Measurements from ENCODE around the gene INF2. TPM values are rescaled to one million over a fixed set of nuclear protein-coding genes. Genes with fewer than 3 reads are reported as not detected.
A peak's percentile ranks its signal among the peaks of the same experiment; 100 is the strongest.

INF2 gene
- total and polyA plus RNA-seq, 9 of the 15 experiments (the other 6 are each of a cell fraction or from before 2014, with no cell fraction given): 0.56 to 31.3 (median 7.8) TPM

GRCh38 chr14:104708606-104709268, 19.3 kb downstream of the INF2 start (continued):
- TF ChIP-seq RAD21 (CRISPR knock-in tag; conservative IDR thresholded peaks at IDR 0.05 in 1 of 2, IDR thresholded peaks at IDR 0.05 in 1 of 2) (peak; percentile 61 to 86), MAZ (CRISPR knock-in tag; conservative IDR thresholded peaks at IDR 0.05 in 1 of 2, IDR thresholded peaks at IDR 0.05 in 1 of 2) (peak in 1 of 2 experiments; percentile 66; a peak in 2 of 4 replicates), MYC (IDR thresholded peaks at IDR 0.05; ENCODE audit: low read depth, low read length) (0 out of 2 replicates have a peak, but pooled peaks have one; percentile 13), MYC (CRISPR knock-in tag; IDR thresholded peaks at IDR 0.05; ENCODE audit: borderline replicate concordance, low read depth) (no peak), CTCF (IDR thresholded peaks at IDR 0.05 in 2 of 3, conservative IDR thresholded peaks at IDR 0.05 in 1 of 3; ENCODE audit: insufficient read depth in 2 of 3, low read depth in 1 of 3, low read length in 3 of 3) (peak; percentile 87 to 88 (median 88)), SRSF1 (IDR thresholded peaks at IDR 0.05; ENCODE audit: low read depth, low read length) (no peak), TFAP4 (CRISPR knock-in tag; IDR thresholded peaks at IDR 0.05; ENCODE audit: borderline replicate concordance) (peak; percentile 53; the same call in 1 of the 2 replicates)
- TF ChIP-seq, protein P1, sequence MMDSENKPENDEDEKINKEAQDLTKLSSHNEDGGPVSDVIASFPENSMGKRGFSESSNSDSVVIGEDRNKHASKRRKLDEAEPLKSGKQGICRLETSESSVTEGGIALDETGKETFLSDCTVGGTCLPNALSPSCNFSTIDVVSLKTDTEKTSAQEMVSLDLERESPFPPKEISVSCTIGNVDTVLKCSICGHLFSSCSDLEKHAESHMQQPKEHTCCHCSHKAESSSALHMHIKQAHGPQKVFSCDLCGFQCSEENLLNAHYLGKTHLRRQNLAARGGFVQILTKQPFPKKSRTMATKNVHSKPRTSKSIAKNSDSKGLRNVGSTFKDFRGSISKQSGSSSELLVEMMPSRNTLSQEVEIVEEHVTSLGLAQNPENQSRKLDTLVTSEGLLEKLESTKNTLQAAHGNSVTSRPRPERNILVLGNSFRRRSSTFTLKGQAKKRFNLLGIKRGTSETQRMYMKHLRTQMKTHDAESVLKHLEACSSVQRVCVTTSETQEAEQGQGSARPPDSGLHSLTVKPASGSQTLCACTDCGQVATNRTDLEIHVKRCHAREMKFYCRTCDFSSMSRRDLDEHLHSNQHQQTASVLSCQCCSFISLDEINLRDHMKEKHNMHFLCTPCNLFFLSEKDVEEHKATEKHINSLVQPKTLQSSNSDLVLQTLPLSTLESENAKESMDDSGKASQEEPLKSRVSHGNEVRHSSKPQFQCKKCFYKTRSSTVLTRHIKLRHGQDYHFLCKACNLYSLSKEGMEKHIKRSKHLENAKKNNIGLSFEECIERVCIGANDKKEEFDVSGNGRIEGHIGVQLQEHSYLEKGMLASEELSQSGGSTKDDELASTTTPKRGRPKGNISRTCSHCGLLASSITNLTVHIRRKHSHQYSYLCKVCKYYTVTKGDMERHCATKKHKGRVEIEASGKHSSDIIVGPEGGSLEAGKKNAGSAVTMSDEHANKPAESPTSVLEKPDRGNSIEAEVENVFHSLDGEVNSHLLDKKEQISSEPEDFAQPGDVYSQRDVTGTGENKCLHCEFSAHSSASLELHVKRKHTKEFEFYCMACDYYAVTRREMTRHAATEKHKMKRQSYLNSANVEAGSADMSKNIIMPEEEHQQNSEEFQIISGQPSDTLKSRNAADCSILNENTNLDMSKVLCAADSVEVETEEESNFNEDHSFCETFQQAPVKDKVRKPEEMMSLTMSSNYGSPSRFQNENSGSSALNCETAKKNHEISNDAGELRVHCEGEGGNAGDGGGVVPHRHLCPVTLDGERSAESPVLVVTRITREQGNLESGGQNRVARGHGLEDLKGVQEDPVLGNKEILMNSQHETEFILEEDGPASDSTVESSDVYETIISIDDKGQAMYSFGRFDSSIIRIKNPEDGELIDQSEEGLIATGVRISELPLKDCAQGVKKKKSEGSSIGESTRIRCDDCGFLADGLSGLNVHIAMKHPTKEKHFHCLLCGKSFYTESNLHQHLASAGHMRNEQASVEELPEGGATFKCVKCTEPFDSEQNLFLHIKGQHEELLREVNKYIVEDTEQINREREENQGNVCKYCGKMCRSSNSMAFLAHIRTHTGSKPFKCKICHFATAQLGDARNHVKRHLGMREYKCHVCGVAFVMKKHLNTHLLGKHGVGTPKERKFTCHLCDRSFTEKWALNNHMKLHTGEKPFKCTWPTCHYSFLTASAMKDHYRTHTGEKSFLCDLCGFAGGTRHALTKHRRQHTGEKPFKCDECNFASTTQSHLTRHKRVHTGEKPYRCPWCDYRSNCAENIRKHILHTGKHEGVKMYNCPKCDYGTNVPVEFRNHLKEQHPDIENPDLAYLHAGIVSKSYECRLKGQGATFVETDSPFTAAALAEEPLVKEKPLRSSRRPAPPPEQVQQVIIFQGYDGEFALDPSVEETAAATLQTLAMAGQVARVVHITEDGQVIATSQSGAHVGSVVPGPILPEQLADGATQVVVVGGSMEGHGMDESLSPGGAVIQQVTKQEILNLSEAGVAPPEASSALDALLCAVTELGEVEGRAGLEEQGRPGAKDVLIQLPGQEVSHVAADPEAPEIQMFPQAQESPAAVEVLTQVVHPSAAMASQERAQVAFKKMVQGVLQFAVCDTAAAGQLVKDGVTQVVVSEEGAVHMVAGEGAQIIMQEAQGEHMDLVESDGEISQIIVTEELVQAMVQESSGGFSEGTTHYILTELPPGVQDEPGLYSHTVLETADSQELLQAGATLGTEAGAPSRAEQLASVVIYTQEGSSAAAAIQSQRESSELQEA (IDR thresholded peaks at IDR 0.05; ENCODE audit: low read depth): no peak

Measured in K562 (cell line).